CD4-positive, alpha-beta T cell treated with Interleukin-17A for 1 hour (primary cell): Measurements from ENCODE around the gene MAD1L1.
A peak's percentile ranks its signal among the peaks of the same experiment; 100 is the strongest.

Experiments
- DNase-seq: peaks from one replicate; pipeline ENCODE4 v3.0.0-alpha.2; 2020

Gene MAD1L1

GRCh38 chr7:1963575-1963974, 269.2 kb downstream of the MAD1L1 start:
- DNase-seq = no peak

- DNase-seq = peak; percentile 65
Measured at GRCh38 chr7:1961701-1962276, 271.0 kb downstream of the MAD1L1 start.

- no peak for DNase-seq
Measured at GRCh38 chr7:1959305-1959704, 273.4 kb downstream of the MAD1L1 start.

GRCh38 chr7:1957471-1958225, 275.1 kb downstream of the MAD1L1 start:
- DNase-seq = no peak

- DNase-seq = no peak
Measured at GRCh38 chr7:1956611-1957470, 275.9 kb downstream of the MAD1L1 start.

- DNase-seq = no peak
Measured at GRCh38 chr7:1956141-1956540, 276.6 kb downstream of the MAD1L1 start.

- DNase-seq = no peak
Measured at GRCh38 chr7:1954366-1955004, 278.3 kb downstream of the MAD1L1 start.

- DNase-seq = no peak
Measured at GRCh38 chr7:1953199-1954190, 279.2 kb downstream of the MAD1L1 start.

GRCh38 chr7:1952781-1953180, 280.0 kb downstream of the MAD1L1 start:
- DNase-seq = no peak

GRCh38 chr7:1952169-1952760, 280.5 kb downstream of the MAD1L1 start:
- DNase-seq = no peak

- DNase-seq = no peak
Measured at GRCh38 chr7:1951600-1951999, 281.1 kb downstream of the MAD1L1 start.

- DNase-seq = peak; percentile 42
Measured at GRCh38 chr7:1951159-1951536, 281.6 kb downstream of the MAD1L1 start.

- no peak for DNase-seq
Measured at GRCh38 chr7:1950452-1951158, 282.1 kb downstream of the MAD1L1 start.

- DNase-seq = no peak
Measured at GRCh38 chr7:1950066-1950451, 282.7 kb downstream of the MAD1L1 start.

- no peak for DNase-seq
Measured at GRCh38 chr7:1949681-1950055, 283.1 kb downstream of the MAD1L1 start.

- DNase-seq = no peak
Measured at GRCh38 chr7:1948887-1949680, 283.7 kb downstream of the MAD1L1 start.

- no peak for DNase-seq
Measured at GRCh38 chr7:1948301-1948796, 284.4 kb downstream of the MAD1L1 start.

- DNase-seq = no peak
Measured at GRCh38 chr7:1947586-1948217, 285.0 kb downstream of the MAD1L1 start.

GRCh38 chr7:1946773-1947450, 285.8 kb downstream of the MAD1L1 start:
- no peak for DNase-seq
